ENCODE data around the gene RBMS3.

DNA sequence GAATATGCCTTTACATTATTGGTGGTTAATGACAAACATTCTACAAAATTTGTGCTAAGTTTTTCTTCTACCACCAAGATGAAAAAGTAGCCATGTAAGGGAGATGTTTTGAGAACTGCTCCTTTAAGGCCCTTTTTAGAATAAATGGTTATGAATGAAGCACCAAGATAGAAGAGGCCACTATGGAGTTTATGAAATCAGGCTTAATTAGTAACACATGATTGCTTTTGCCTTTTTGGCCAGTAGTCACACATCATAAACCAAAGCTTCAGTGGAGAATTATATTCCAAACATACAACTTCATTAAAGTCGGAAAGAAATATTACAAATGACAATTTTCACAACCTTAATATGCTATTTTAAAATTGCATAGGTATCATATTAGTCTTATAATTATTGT lies 331.7 kb downstream of the RBMS3 start:
- TF ChIP-seq POLR2A (IDR thresholded peaks at IDR 0.05; ENCODE audit: low read length) = no peak
- no peak for TF ChIP-seq GATA1 (IDR thresholded peaks at IDR 0.05; ENCODE audit: low read depth, low read length)

Measured in erythroblast (primary cell).